ENCODE measurements around the gene GLDC. TPM values are rescaled to one million over a fixed set of nuclear protein-coding genes. Genes with fewer than 3 reads are reported as not detected.

Gene GLDC
- total RNA-seq, 1 experiment from 2014 or later, result 1.5 TPM

DNA sequence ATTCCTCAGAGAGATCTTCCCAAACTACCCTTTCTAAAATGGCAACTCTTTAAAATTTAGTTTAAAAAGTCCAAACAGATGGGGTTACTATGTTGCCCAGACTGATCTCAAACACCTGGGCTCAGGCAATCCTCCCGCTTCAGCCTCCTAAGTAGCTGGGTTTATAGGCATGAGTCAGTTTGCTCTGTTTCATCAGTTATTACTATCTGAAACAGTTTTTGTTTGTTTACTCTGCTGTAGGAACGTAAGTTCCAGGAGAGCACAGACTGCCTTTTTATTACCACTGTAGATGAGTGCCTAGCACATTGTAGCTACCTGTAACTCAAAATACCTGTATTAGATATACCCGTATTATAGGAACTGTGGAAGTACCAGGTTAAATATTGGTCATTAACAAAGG, 143.1 kb downstream of the GLDC start:
- no peak for TF ChIP-seq EZH2 (IDR thresholded peaks at IDR 0.05; ENCODE audit: low read depth)
- TF ChIP-seq, protein P1, sequence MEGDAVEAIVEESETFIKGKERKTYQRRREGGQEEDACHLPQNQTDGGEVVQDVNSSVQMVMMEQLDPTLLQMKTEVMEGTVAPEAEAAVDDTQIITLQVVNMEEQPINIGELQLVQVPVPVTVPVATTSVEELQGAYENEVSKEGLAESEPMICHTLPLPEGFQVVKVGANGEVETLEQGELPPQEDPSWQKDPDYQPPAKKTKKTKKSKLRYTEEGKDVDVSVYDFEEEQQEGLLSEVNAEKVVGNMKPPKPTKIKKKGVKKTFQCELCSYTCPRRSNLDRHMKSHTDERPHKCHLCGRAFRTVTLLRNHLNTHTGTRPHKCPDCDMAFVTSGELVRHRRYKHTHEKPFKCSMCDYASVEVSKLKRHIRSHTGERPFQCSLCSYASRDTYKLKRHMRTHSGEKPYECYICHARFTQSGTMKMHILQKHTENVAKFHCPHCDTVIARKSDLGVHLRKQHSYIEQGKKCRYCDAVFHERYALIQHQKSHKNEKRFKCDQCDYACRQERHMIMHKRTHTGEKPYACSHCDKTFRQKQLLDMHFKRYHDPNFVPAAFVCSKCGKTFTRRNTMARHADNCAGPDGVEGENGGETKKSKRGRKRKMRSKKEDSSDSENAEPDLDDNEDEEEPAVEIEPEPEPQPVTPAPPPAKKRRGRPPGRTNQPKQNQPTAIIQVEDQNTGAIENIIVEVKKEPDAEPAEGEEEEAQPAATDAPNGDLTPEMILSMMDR (conservative IDR thresholded peaks at IDR 0.05), result no peak
- no peaks in the 10 kb centered on the region for H3F3A ChIP-seq (ENCODE audit: insufficient read depth, low read depth)
- no peak overlapping the region for H2AFZ ChIP-seq
- no peak overlapping the region for H3K4me2 ChIP-seq
- ChIA-PET POLR2A (ENCODE audit: unreplicated experiment) (no interaction called here), CTCF (no interaction called here)
- peak overlapping the region; percentile 32; the same call in 1 of the 2 replicates for H3K27ac ChIP-seq
- H3K27me3 ChIP-seq (ENCODE audit: insufficient read depth, low read depth), result no peaks in the 10 kb centered on the region
- no peak overlapping the region for H3K4me3 ChIP-seq
- no peaks in the 10 kb centered on the region for H3K4me1 ChIP-seq (replicated peaks; ENCODE audit: insufficient read depth)
- H4K20me1 ChIP-seq (ENCODE audit: insufficient read depth), result no peaks in the 10 kb centered on the region
- no peaks in the 10 kb centered on the region for H3K36me3 ChIP-seq (ENCODE audit: low read depth)
- DNase-seq, result peak in 1 of 2 experiments; percentile 46
- H3K9me3 ChIP-seq (ENCODE audit: insufficient read depth, low read depth), result no peaks in the 10 kb centered on the region
- H3K9me2 ChIP-seq (ENCODE audit: insufficient read depth), result no peaks in the 10 kb centered on the region
- BruUV-seq (replicated peaks), result no TSS peak
- intact Hi-C loops (cut with micrococcal nuclease; ENCODE audit: unreplicated experiment), result loop anchor here (10.0 kb wide), 1 partner anchor 62 kb away; no protein-coding TSS in a partner anchor
- no peaks in the 10 kb centered on the region for H3K79me2 ChIP-seq (ENCODE audit: low read depth)

DNA sequence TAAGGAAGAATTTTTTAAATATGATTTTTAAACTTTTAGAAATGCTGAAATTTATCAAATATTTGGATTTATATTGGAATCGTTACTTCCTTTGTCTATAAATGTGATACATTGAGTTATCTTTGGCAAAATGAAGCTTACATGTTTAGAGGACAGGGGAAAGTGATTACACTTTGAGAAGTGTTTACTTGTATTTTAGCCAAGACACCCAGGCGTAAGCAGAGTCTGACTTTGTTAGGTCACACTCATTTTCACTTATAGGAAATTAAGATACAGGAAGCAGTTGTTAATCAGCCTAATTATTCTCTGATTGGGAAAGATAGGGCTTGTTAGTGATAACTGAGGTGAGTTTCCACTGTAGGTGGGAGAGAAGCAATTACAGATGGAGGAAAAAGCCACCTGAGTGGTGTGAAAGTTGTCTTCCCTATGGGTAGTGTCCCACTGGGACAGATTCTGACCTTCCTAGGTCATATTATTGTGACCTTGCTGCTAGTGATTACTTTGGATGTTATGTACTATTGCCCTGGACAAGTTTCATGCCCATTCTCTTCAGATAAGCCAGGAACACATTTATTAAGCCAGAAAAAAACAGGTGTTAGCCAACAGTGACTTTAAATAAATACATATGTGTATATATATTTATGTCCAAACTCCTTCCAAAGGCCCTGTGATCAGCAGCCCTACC, 143.9 kb downstream of the GLDC start:
- H3K27ac ChIP-seq, result peak overlapping the region; percentile 32; the same call in 1 of the 2 replicates
- no peaks in the 10 kb centered on the region for H3K4me1 ChIP-seq (replicated peaks; ENCODE audit: insufficient read depth)
- no peaks in the 10 kb centered on the region for H3F3A ChIP-seq (ENCODE audit: insufficient read depth, low read depth)
- H3K4me3 ChIP-seq, result no peak overlapping the region
- H3K27me3 ChIP-seq (ENCODE audit: insufficient read depth, low read depth), result no peaks in the 10 kb centered on the region
- TF ChIP-seq, protein P1 (conservative IDR thresholded peaks at IDR 0.05), result no peak
- TF ChIP-seq EZH2 (IDR thresholded peaks at IDR 0.05; ENCODE audit: low read depth), result no peak
- CTCF ChIA-PET, result no interaction called here
- H2AFZ ChIP-seq, result no peak overlapping the region
- H3K9me2 ChIP-seq (ENCODE audit: insufficient read depth), result no peaks in the 10 kb centered on the region
- H4K20me1 ChIP-seq (ENCODE audit: insufficient read depth), result no peaks in the 10 kb centered on the region
- POLR2A ChIA-PET (ENCODE audit: unreplicated experiment), result no interaction called here
- H3K79me2 ChIP-seq (ENCODE audit: low read depth), result no peaks in the 10 kb centered on the region
- no peaks in the 10 kb centered on the region for H3K36me3 ChIP-seq (ENCODE audit: low read depth)
- no peak for DNase-seq
- no peaks in the 10 kb centered on the region for H3K9me3 ChIP-seq (ENCODE audit: insufficient read depth, low read depth)
- no TSS peak for BruUV-seq (replicated peaks)
- intact Hi-C loops (cut with micrococcal nuclease; ENCODE audit: unreplicated experiment), result loop anchor here (10.0 kb wide), 1 partner anchor 63 kb away; no protein-coding TSS in a partner anchor
- H3K4me2 ChIP-seq, result no peak overlapping the region

DNA sequence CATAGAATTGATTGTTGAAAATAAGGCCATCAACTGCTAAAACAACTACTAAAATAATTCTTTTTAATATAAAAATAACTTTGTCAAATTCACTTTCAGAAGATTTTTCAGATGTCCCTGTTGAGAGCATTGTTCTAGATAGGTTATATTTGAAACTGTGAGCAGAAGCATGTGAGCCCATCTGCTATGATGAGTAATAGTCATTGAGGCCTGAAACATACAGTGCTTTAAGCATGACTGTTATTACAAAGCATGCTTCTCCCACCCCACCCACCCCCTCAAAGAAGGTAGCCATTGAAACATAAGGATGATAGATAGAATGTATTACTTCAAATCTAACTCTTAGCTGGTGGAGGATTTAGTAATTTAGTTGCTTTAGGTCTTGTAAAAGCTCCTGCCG, 146.5 kb downstream of the GLDC start:
- no peaks in the 10 kb centered on the region for H3K9me2 ChIP-seq (ENCODE audit: insufficient read depth)
- no peaks in the 10 kb centered on the region for H3K4me1 ChIP-seq (replicated peaks; ENCODE audit: insufficient read depth)
- H3K27me3 ChIP-seq (ENCODE audit: insufficient read depth, low read depth), result no peaks in the 10 kb centered on the region
- no peaks in the 10 kb centered on the region for H3F3A ChIP-seq (ENCODE audit: insufficient read depth, low read depth)
- no TSS peak for BruUV-seq (replicated peaks)
- H3K4me2 ChIP-seq, result no peak overlapping the region
- no peaks in the 10 kb centered on the region for H3K9me3 ChIP-seq (ENCODE audit: insufficient read depth, low read depth)
- no peaks in the 10 kb centered on the region for H4K20me1 ChIP-seq (ENCODE audit: insufficient read depth)
- no peak for DNase-seq
- no peak overlapping the region for H2AFZ ChIP-seq
- TF ChIP-seq, protein P1 (conservative IDR thresholded peaks at IDR 0.05), result no peak
- TF ChIP-seq EZH2 (IDR thresholded peaks at IDR 0.05; ENCODE audit: low read depth), result no peak
- H3K36me3 ChIP-seq (ENCODE audit: low read depth), result no peaks in the 10 kb centered on the region
- POLR2A ChIA-PET (ENCODE audit: unreplicated experiment), result no interaction called here
- intact Hi-C loops (cut with micrococcal nuclease; ENCODE audit: unreplicated experiment), result no loop called here
- CTCF ChIA-PET, result no interaction called here
- H3K4me3 ChIP-seq, result no peak overlapping the region
- no peaks in the 10 kb centered on the region for H3K79me2 ChIP-seq (ENCODE audit: low read depth)
- H3K27ac ChIP-seq, result no peak overlapping the region
